ENCODE data around the gene PHAF1.

DNA sequence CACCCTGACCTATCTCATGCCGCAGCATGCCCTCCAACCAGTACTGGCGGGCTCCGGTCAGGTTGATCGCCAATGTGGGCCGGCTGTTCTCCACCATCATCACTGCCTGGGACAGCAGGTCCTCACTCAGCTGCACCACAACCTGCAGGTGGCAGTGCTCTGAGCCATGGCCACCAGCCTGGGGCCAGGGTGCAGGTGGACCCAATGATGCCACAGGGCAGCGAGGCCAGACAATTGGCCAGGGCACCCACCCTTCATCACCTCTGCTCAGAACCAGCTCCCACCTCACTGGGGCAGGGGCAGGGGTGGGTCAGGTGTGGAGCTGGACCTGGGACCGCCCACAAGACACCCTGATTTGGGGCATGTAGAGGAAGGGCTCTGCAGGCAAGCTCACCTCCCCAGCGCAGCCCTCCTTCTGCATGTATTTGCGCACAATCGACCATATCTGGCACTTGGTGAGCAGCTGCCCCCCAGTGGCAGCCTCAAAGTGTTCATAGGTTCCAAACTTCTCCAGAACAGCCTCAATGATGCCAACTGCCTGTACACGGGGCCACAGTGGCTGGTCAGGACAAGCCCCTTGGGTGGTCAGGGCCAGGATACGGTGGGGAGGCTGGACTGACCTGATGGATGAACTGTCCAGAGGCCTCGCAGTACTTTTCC, 69.8 kb downstream of the PHAF1 start:
- TF ChIP-seq RAD21 (IDR thresholded peaks at IDR 0.05; ENCODE audit: low read depth), result peak; percentile 24; the same call in 1 of the 2 replicates
- no peak for TF ChIP-seq EP300 (IDR thresholded peaks at IDR 0.05; ENCODE audit: borderline replicate concordance)
- TF ChIP-seq TCF12 (IDR thresholded peaks at IDR 0.05; ENCODE audit: low read depth), result no peak
- no peak for TF ChIP-seq YY1 (IDR thresholded peaks at IDR 0.05; ENCODE audit: low read depth)
- no peak for TF ChIP-seq CEBPB (IDR thresholded peaks at IDR 0.05)
- TF ChIP-seq, protein P1, sequence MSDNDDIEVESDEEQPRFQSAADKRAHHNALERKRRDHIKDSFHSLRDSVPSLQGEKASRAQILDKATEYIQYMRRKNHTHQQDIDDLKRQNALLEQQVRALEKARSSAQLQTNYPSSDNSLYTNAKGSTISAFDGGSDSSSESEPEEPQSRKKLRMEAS (IDR thresholded peaks at IDR 0.05), result no peak
- TF ChIP-seq ZBTB7A (IDR thresholded peaks at IDR 0.05; ENCODE audit: low read depth), result no peak
- TF ChIP-seq EGR1 (IDR thresholded peaks at IDR 0.05), result no peak
- TF ChIP-seq TAF1 (IDR thresholded peaks at IDR 0.05; ENCODE audit: low read depth), result no peak
- no peak for TF ChIP-seq TEAD4 (IDR thresholded peaks at IDR 0.05)
- TF ChIP-seq REST (IDR thresholded peaks at IDR 0.05; ENCODE audit: low read depth), result no peak
- TF ChIP-seq CREB1 (IDR thresholded peaks at IDR 0.05; ENCODE audit: low read depth), result no peak

Measured in Ishikawa (cell line).